WTC11 (cell line): ENCODE measurements around the gene SPINT1.

Experiments used
- GABPB1 ChIP-seq: sonication (generic); formaldehyde crosslinking; IDR thresholded peaks from 2 replicates; pipeline ENCODE4 v1.8.1; 2023; ENCODE audit warnings: mild to moderate bottlenecking, missing genetic modification reagents
- SP1 ChIP-seq: sonication (generic); formaldehyde crosslinking; conservative IDR thresholded peaks from 2 replicates; pipeline ENCODE4 v1.8.1; 2022; ENCODE audit warnings: missing genetic modification reagents
- ZBTB21 ChIP-seq: sonication (generic); formaldehyde crosslinking; IDR thresholded peaks from 2 replicates; pipeline ENCODE4 v1.8.1; 2023; ENCODE audit warnings: mild to moderate bottlenecking, missing genetic modification reagents, borderline replicate concordance
- TF ChIP-seq, protein P1 (sequence below): sonication (generic); formaldehyde crosslinking; IDR thresholded peaks from 2 replicates; pipeline ENCODE4 v1.8.0; 2022; ENCODE audit warnings: missing genetic modification reagents
- TF ChIP-seq, protein P2 (sequence below): fragments of 200-600 bp; IDR thresholded peaks from 2 replicates; pipeline ENCODE4 v1.8.0; 2022; ENCODE audit warnings: antibody characterized with exemption
- TF ChIP-seq, protein P3 (sequence below): fragments of 250-450 bp; sonication (Bioruptor Pico); IDR thresholded peaks from 2 replicates; pipeline ENCODE4 v1.9.0; 2021; ENCODE audit warnings: moderate library complexity, mild to moderate bottlenecking, inconsistent platforms, borderline replicate concordance

DNA sequence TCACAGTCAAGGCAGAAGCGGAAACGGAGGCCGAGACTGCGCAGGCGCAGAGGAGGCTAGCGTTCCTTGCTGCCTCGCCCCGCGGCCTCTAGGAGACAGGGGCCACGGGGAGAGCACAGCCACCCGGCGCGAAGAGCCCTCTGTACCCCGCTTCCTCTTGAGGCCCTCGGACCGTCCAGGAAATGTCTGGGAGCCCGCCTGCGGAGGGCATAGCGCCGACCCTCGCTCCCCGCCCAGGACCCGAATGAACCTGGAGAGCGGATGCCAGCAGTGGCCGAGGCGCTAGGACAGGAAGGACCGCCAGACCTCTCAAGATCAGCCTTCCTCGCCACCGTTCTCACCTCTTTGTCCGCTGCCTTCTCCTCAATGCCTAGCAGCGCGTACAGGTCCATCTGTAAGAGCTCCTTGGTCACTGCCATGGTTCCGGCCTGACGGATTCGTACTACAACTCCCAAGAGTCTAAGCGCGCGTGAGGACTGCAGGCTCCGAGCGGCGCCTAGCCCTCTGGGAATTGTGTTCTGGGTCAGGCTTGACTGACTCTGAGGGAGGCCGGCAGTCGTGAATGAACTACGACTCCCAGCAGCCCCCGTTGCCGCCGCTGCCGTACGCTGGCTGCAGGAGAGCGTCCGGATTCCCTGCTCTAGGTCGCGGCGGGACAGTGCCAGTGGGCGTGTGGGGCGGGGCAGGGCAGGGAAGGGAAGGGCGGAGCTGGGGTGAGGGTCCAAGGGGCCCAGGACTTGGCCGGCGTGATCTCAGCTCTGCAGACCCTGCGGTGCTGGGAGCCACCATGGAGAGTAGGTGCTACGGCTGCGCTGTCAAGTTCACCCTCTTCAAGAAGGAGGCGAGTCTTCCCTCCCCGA, 36.6 kb upstream of the SPINT1 start, which contains the start of the genes DNAJC17 and ZFYVE19:
- TF ChIP-seq, protein P1, sequence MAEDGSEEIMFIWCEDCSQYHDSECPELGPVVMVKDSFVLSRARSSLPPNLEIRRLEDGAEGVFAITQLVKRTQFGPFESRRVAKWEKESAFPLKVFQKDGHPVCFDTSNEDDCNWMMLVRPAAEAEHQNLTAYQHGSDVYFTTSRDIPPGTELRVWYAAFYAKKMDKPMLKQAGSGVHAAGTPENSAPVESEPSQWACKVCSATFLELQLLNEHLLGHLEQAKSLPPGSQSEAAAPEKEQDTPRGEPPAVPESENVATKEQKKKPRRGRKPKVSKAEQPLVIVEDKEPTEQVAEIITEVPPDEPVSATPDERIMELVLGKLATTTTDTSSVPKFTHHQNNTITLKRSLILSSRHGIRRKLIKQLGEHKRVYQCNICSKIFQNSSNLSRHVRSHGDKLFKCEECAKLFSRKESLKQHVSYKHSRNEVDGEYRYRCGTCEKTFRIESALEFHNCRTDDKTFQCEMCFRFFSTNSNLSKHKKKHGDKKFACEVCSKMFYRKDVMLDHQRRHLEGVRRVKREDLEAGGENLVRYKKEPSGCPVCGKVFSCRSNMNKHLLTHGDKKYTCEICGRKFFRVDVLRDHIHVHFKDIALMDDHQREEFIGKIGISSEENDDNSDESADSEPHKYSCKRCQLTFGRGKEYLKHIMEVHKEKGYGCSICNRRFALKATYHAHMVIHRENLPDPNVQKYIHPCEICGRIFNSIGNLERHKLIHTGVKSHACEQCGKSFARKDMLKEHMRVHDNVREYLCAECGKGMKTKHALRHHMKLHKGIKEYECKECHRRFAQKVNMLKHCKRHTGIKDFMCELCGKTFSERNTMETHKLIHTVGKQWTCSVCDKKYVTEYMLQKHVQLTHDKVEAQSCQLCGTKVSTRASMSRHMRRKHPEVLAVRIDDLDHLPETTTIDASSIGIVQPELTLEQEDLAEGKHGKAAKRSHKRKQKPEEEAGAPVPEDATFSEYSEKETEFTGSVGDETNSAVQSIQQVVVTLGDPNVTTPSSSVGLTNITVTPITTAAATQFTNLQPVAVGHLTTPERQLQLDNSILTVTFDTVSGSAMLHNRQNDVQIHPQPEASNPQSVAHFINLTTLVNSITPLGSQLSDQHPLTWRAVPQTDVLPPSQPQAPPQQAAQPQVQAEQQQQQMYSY = no peak
- TF ChIP-seq, protein P2, sequence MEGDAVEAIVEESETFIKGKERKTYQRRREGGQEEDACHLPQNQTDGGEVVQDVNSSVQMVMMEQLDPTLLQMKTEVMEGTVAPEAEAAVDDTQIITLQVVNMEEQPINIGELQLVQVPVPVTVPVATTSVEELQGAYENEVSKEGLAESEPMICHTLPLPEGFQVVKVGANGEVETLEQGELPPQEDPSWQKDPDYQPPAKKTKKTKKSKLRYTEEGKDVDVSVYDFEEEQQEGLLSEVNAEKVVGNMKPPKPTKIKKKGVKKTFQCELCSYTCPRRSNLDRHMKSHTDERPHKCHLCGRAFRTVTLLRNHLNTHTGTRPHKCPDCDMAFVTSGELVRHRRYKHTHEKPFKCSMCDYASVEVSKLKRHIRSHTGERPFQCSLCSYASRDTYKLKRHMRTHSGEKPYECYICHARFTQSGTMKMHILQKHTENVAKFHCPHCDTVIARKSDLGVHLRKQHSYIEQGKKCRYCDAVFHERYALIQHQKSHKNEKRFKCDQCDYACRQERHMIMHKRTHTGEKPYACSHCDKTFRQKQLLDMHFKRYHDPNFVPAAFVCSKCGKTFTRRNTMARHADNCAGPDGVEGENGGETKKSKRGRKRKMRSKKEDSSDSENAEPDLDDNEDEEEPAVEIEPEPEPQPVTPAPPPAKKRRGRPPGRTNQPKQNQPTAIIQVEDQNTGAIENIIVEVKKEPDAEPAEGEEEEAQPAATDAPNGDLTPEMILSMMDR = no peak
- TF ChIP-seq GABPB1 (no peak; the same call in none of the 2 replicates), ZBTB21 (CRISPR knock-in tag) (peak; percentile 54; the same call in 1 of the 2 replicates), SP1 (CRISPR knock-in tag) (peak; percentile 91)
- TF ChIP-seq, protein P3, sequence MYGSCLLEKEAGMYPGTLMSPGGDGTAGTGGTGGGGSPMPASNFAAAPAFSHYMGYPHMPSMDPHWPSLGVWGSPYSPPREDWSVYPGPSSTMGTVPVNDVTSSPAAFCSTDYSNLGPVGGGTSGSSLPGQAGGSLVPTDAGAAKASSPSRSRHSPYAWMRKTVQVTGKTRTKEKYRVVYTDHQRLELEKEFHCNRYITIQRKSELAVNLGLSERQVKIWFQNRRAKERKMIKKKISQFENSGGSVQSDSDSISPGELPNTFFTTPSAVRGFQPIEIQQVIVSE (CRISPR knock-in tag) = no peak
